UCSD-AML1 (cell line): ENCODE measurements around the gene CC2D2A.

Source experiments
- DNase-seq: peaks from one replicate; lab custom pipeline; 2025; ENCODE audit not compliant: unreplicated experiment; lab: John Stamatoyannopoulos, UW

The CC2D2A gene

GRCh38 chr4:15636818-15637217 is 167.1 kb downstream of the CC2D2A start:
- DNase-seq: no peak

GRCh38 chr4:15638418-15638817 is 168.7 kb downstream of the CC2D2A start:
- no peak for DNase-seq

GRCh38 chr4:15648600-15648999 is 178.9 kb downstream of the CC2D2A start:
- no peak for DNase-seq

GRCh38 chr4:15649914-15650545 is 180.3 kb downstream of the CC2D2A start:
- DNase-seq: peak; percentile 14
